ENCODE results near the gene JPT2. TPM values are rescaled to one million over a fixed set of nuclear protein-coding genes. Genes with fewer than 3 reads are reported as not detected.

Gene JPT2
- total RNA-seq, 1 experiment from 2014 or later = 150 TPM

DNA sequence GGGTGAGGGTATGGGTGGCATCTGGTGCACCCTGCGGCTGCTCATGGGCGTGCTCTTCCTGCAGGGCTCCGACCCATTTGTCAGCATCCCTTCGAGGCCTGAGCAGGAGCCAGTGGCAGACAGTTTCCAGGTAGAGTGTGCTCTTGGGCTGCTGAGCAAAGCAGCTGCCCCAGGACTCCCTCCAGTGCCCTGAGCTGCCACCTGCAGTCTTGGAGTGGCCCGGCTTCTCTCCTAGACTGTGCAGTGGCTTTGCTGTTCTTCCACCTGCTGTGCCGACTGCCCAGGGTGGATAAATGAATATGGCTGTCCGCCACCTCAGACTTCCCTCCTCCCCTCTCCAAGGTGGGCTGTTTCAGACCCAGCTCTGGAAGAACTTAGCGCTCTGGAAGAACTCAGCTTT, 10.8 kb upstream of the JPT2 start (continued):
- TF ChIP-seq, protein P1, sequence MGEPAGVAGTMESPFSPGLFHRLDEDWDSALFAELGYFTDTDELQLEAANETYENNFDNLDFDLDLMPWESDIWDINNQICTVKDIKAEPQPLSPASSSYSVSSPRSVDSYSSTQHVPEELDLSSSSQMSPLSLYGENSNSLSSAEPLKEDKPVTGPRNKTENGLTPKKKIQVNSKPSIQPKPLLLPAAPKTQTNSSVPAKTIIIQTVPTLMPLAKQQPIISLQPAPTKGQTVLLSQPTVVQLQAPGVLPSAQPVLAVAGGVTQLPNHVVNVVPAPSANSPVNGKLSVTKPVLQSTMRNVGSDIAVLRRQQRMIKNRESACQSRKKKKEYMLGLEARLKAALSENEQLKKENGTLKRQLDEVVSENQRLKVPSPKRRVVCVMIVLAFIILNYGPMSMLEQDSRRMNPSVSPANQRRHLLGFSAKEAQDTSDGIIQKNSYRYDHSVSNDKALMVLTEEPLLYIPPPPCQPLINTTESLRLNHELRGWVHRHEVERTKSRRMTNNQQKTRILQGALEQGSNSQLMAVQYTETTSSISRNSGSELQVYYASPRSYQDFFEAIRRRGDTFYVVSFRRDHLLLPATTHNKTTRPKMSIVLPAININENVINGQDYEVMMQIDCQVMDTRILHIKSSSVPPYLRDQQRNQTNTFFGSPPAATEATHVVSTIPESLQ (CRISPR knock-in tag; IDR thresholded peaks at IDR 0.05) = no peak
- TF ChIP-seq FOXK1 (CRISPR knock-in tag; IDR thresholded peaks at IDR 0.05) (no peak), EMX1 (CRISPR knock-in tag; IDR thresholded peaks at IDR 0.05) (no peak), ZNF232 (CRISPR knock-in tag; IDR thresholded peaks at IDR 0.05) (no peak), KAT7 (CRISPR knock-in tag; IDR thresholded peaks at IDR 0.05; ENCODE audit: borderline replicate concordance) (no peak), ZNF121 (CRISPR knock-in tag; IDR thresholded peaks at IDR 0.05) (no peak), ZNF317 (CRISPR knock-in tag; IDR thresholded peaks at IDR 0.05; ENCODE audit: borderline replicate concordance, low read depth) (no peak), NFATC4 (CRISPR knock-in tag; IDR thresholded peaks at IDR 0.05) (no peak), NR1H2 (CRISPR knock-in tag; IDR thresholded peaks at IDR 0.05) (no peak)
- TF ChIP-seq, protein P2, sequence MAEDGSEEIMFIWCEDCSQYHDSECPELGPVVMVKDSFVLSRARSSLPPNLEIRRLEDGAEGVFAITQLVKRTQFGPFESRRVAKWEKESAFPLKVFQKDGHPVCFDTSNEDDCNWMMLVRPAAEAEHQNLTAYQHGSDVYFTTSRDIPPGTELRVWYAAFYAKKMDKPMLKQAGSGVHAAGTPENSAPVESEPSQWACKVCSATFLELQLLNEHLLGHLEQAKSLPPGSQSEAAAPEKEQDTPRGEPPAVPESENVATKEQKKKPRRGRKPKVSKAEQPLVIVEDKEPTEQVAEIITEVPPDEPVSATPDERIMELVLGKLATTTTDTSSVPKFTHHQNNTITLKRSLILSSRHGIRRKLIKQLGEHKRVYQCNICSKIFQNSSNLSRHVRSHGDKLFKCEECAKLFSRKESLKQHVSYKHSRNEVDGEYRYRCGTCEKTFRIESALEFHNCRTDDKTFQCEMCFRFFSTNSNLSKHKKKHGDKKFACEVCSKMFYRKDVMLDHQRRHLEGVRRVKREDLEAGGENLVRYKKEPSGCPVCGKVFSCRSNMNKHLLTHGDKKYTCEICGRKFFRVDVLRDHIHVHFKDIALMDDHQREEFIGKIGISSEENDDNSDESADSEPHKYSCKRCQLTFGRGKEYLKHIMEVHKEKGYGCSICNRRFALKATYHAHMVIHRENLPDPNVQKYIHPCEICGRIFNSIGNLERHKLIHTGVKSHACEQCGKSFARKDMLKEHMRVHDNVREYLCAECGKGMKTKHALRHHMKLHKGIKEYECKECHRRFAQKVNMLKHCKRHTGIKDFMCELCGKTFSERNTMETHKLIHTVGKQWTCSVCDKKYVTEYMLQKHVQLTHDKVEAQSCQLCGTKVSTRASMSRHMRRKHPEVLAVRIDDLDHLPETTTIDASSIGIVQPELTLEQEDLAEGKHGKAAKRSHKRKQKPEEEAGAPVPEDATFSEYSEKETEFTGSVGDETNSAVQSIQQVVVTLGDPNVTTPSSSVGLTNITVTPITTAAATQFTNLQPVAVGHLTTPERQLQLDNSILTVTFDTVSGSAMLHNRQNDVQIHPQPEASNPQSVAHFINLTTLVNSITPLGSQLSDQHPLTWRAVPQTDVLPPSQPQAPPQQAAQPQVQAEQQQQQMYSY (CRISPR knock-in tag; IDR thresholded peaks at IDR 0.05) = no peak
- TF ChIP-seq, protein P3, sequence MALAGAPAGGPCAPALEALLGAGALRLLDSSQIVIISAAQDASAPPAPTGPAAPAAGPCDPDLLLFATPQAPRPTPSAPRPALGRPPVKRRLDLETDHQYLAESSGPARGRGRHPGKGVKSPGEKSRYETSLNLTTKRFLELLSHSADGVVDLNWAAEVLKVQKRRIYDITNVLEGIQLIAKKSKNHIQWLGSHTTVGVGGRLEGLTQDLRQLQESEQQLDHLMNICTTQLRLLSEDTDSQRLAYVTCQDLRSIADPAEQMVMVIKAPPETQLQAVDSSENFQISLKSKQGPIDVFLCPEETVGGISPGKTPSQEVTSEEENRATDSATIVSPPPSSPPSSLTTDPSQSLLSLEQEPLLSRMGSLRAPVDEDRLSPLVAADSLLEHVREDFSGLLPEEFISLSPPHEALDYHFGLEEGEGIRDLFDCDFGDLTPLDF (CRISPR knock-in tag; IDR thresholded peaks at IDR 0.05) = no peak
- TF ChIP-seq, protein P4, sequence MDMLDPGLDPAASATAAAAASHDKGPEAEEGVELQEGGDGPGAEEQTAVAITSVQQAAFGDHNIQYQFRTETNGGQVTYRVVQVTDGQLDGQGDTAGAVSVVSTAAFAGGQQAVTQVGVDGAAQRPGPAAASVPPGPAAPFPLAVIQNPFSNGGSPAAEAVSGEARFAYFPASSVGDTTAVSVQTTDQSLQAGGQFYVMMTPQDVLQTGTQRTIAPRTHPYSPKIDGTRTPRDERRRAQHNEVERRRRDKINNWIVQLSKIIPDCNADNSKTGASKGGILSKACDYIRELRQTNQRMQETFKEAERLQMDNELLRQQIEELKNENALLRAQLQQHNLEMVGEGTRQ (CRISPR knock-in tag; IDR thresholded peaks at IDR 0.05) = no peak
- TF ChIP-seq, protein P5, sequence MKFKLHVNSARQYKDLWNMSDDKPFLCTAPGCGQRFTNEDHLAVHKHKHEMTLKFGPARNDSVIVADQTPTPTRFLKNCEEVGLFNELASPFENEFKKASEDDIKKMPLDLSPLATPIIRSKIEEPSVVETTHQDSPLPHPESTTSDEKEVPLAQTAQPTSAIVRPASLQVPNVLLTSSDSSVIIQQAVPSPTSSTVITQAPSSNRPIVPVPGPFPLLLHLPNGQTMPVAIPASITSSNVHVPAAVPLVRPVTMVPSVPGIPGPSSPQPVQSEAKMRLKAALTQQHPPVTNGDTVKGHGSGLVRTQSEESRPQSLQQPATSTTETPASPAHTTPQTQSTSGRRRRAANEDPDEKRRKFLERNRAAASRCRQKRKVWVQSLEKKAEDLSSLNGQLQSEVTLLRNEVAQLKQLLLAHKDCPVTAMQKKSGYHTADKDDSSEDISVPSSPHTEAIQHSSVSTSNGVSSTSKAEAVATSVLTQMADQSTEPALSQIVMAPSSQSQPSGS (CRISPR knock-in tag; IDR thresholded peaks at IDR 0.05; ENCODE audit: borderline replicate concordance, low read depth) = no peak
- TF ChIP-seq, protein P6, sequence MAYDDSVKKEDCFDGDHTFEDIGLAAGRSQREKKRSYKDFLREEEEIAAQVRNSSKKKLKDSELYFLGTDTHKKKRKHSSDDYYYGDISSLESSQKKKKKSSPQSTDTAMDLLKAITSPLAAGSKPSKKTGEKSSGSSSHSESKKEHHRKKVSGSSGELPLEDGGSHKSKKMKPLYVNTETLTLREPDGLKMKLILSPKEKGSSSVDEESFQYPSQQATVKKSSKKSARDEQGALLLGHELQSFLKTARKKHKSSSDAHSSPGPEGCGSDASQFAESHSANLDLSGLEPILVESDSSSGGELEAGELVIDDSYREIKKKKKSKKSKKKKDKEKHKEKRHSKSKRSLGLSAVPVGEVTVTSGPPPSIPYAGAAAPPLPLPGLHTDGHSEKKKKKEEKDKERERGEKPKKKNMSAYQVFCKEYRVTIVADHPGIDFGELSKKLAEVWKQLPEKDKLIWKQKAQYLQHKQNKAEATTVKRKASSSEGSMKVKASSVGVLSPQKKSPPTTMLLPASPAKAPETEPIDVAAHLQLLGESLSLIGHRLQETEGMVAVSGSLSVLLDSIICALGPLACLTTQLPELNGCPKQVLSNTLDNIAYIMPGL (CRISPR knock-in tag; IDR thresholded peaks at IDR 0.05) = no peak
- TF ChIP-seq, protein P7, sequence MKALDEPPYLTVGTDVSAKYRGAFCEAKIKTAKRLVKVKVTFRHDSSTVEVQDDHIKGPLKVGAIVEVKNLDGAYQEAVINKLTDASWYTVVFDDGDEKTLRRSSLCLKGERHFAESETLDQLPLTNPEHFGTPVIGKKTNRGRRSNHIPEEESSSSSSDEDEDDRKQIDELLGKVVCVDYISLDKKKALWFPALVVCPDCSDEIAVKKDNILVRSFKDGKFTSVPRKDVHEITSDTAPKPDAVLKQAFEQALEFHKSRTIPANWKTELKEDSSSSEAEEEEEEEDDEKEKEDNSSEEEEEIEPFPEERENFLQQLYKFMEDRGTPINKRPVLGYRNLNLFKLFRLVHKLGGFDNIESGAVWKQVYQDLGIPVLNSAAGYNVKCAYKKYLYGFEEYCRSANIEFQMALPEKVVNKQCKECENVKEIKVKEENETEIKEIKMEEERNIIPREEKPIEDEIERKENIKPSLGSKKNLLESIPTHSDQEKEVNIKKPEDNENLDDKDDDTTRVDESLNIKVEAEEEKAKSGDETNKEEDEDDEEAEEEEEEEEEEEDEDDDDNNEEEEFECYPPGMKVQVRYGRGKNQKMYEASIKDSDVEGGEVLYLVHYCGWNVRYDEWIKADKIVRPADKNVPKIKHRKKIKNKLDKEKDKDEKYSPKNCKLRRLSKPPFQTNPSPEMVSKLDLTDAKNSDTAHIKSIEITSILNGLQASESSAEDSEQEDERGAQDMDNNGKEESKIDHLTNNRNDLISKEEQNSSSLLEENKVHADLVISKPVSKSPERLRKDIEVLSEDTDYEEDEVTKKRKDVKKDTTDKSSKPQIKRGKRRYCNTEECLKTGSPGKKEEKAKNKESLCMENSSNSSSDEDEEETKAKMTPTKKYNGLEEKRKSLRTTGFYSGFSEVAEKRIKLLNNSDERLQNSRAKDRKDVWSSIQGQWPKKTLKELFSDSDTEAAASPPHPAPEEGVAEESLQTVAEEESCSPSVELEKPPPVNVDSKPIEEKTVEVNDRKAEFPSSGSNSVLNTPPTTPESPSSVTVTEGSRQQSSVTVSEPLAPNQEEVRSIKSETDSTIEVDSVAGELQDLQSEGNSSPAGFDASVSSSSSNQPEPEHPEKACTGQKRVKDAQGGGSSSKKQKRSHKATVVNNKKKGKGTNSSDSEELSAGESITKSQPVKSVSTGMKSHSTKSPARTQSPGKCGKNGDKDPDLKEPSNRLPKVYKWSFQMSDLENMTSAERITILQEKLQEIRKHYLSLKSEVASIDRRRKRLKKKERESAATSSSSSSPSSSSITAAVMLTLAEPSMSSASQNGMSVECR (CRISPR knock-in tag; IDR thresholded peaks at IDR 0.05; ENCODE audit: borderline replicate concordance) = no peak

Measured in WTC11 (cell line).